H1 (cell line): Measurements from ENCODE around the gene KCNA5. TPM values are rescaled to one million over a fixed set of nuclear protein-coding genes. Genes with fewer than 3 reads are reported as not detected.

Experiments
- ATF3 ChIP-seq: IDR thresholded peaks from 2 replicates; pipeline ENCODE4 v1.6.1; 2011; ENCODE audit warnings: low read depth, mild to moderate bottlenecking, low read length; ENCODE audit not compliant: insufficient read depth
- CHD7 ChIP-seq: fragments of 300-600 bp; sonication (generic); IDR thresholded peaks from 2 replicates; pipeline ENCODE4 v1.7.1; 2012; ENCODE audit warnings: low read length, moderate library complexity, mild to moderate bottlenecking, inconsistent platforms; ENCODE audit not compliant: insufficient replicate concordance
- SP2 ChIP-seq: IDR thresholded peaks from 2 replicates; pipeline ENCODE4 v1.6.1; 2012; ENCODE audit warnings: mild to moderate bottlenecking, low read length, inconsistent platforms
- polyA plus RNA-seq, 7 experiments: library from polyadenylated mRNA; depleted of rRNA in 3 of 7; stranded (reverse) in 5 of 7; unstranded in 2 of 7; fragments of >200 nt in 5 of 7; fragments of 200-250 nt in 2 of 7; gene quantifications; 1 replicate in 5 of 7; 2 replicates in 1 of 7; 4 replicates in 1 of 7; pipeline versions ENCODE4 v1.2.1 to v1.2.3, GENCODE V29; 2011 to 2013; ENCODE audit warnings: missing spikeins in 2 of 7, mixed read lengths in 2 of 7
- total RNA-seq: library from RNA; stranded (reverse); fragmentation: NEBNext Ultra II Directional; extraction: Animal tissue kit (Norgen Biotek cat#: 25700); gene quantifications from 2 replicates; pipeline ENCODE4 v1.2.1, GENCODE V29; 2021

Gene KCNA5
- total and polyA plus RNA-seq, 2 of the 8 experiments (the other 6 are each of a cell fraction or from before 2014, with no cell fraction given), result 0.20 to 0.29 TPM

- TF ChIP-seq CHD7, result no peak
- no peak for TF ChIP-seq ATF3
- TF ChIP-seq SP2, result no peak
Observed at GRCh38 chr12:5064913-5065490, 21.3 kb downstream of the KCNA5 start (continued).
